HepG2 (cell line): Measurements from ENCODE around the gene ALPK3. TPM values are rescaled to one million over a fixed set of nuclear protein-coding genes. Genes with fewer than 3 reads are reported as not detected.

ENCODE experiments used
- ARID5B ChIP-seq: IDR thresholded peaks from 2 replicates; pipeline ENCODE4 v1.4.0; 2020; ENCODE audit warnings: mild to moderate bottlenecking, missing genetic modification reagents
- CCDC6 ChIP-seq: sonication (generic); formaldehyde crosslinking; IDR thresholded peaks from 2 replicates; pipeline ENCODE4 v1.8.1; 2022; ENCODE audit warnings: mild to moderate bottlenecking, missing genetic modification reagents, moderate library complexity
- FOXK1 ChIP-seq: sonication (generic); formaldehyde crosslinking; IDR thresholded peaks from 2 replicates; pipeline ENCODE4 v1.4.0; 2020; ENCODE audit warnings: low read depth, missing genetic modification reagents, borderline replicate concordance
- HOXA5 ChIP-seq: sonication (generic); formaldehyde crosslinking; IDR thresholded peaks from 2 replicates; pipeline ENCODE4 v1.4.0; 2020; ENCODE audit warnings: missing genetic modification reagents
- NFRKB ChIP-seq: fragments of 450-650 bp; IDR thresholded peaks from 2 replicates; pipeline ENCODE4 v1.6.1; 2017
- NFYB ChIP-seq: sonication (generic); formaldehyde crosslinking; IDR thresholded peaks from 2 replicates; pipeline ENCODE4 v1.4.0; 2020; ENCODE audit warnings: missing genetic modification reagents
- PHF21A ChIP-seq: sonication (generic); formaldehyde crosslinking; IDR thresholded peaks from 2 replicates; pipeline ENCODE4 v1.5.0; 2020; ENCODE audit warnings: mild to moderate bottlenecking, missing genetic modification reagents
- POLR2AphosphoS5 ChIP-seq: IDR thresholded peaks from 2 replicates; pipeline ENCODE4 v1.6.1; 2012; ENCODE audit warnings: low read depth, low read length
- SATB2 ChIP-seq: sonication (generic); formaldehyde crosslinking; IDR thresholded peaks from 2 replicates; pipeline ENCODE4 v1.5.0; 2020; ENCODE audit warnings: missing genetic modification reagents
- SIX4 ChIP-seq: sonication (generic); formaldehyde crosslinking; IDR thresholded peaks from 2 replicates; pipeline ENCODE4 v1.4.0; 2020; ENCODE audit warnings: missing genetic modification reagents
- SOX5 ChIP-seq: IDR thresholded peaks from 2 replicates; pipeline ENCODE4 v1.6.1; 2016; ENCODE audit warnings: borderline replicate concordance
- TCF7 ChIP-seq: sonication (generic); IDR thresholded peaks from 2 replicates; pipeline ENCODE4 v1.6.1; 2016; ENCODE audit warnings: antibody characterized with exemption, low read depth
- ZNF10 ChIP-seq: sonication (generic); formaldehyde crosslinking; IDR thresholded peaks from 2 replicates; pipeline ENCODE4 v1.4.0; 2020; ENCODE audit warnings: mild to moderate bottlenecking, low read depth, missing genetic modification reagents, borderline replicate concordance
- ZNF142 ChIP-seq: sonication (generic); formaldehyde crosslinking; IDR thresholded peaks from 2 replicates; pipeline ENCODE4 v1.4.0; 2020; ENCODE audit warnings: missing genetic modification reagents
- ZNF225 ChIP-seq: sonication (generic); formaldehyde crosslinking; IDR thresholded peaks from 2 replicates; pipeline ENCODE4 v1.4.0; 2020; ENCODE audit warnings: mild to moderate bottlenecking, missing genetic modification reagents
- ZNF263 ChIP-seq: sonication (generic); formaldehyde crosslinking; IDR thresholded peaks from 2 replicates; pipeline ENCODE4 v1.4.0; 2020; ENCODE audit warnings: missing genetic modification reagents
- ZNF780A ChIP-seq: sonication (generic); formaldehyde crosslinking; IDR thresholded peaks from 2 replicates; pipeline ENCODE4 v1.8.0; 2022; ENCODE audit warnings: mild to moderate bottlenecking, missing genetic modification reagents, moderate library complexity
- ZNF782 ChIP-seq: sonication (generic); formaldehyde crosslinking; IDR thresholded peaks from 2 replicates; pipeline ENCODE4 v1.4.0; 2020; ENCODE audit warnings: missing genetic modification reagents, mild to moderate bottlenecking, borderline replicate concordance
- polyA plus RNA-seq, 8 experiments: library from polyadenylated mRNA; depleted of rRNA in 3 of 8; stranded (reverse) in 7 of 8; unstranded in 1 of 8; fragments of >200 nt; fragmentation: Illumina TruSeq in 4 of 8; extraction: Trizol in 4 of 8; gene quantifications; 2 replicates each; pipeline versions ENCODE4 v1.2.1 to v1.2.3, GENCODE V29; 2011 to 2016; ENCODE audit warnings: low read depth in 4 of 8, missing spikeins in 1 of 8, mixed read lengths in 1 of 8; ENCODE audit not compliant: insufficient read depth in 1 of 8
- total RNA-seq, 5 experiments: library from RNA; depleted of rRNA; stranded (reverse); fragments of >200 nt; fragmentation: Illumina TruSeq; extraction: Trizol; gene quantifications; 2 replicates each; pipeline ENCODE4 v1.2.3, GENCODE V29; 2016; ENCODE audit warnings: low read depth in 1 of 5
- TF ChIP-seq, protein P1 (sequence below): sonication (generic); formaldehyde crosslinking; IDR thresholded peaks from 2 replicates; pipeline ENCODE4 v1.5.0; 2020; ENCODE audit warnings: missing genetic modification reagents

The ALPK3 gene
- total and polyA plus RNA-seq, 2 of the 13 experiments (the other 11 are each of a cell fraction or from before 2014, with no cell fraction given): 0.04 to 0.42 TPM

DNA sequence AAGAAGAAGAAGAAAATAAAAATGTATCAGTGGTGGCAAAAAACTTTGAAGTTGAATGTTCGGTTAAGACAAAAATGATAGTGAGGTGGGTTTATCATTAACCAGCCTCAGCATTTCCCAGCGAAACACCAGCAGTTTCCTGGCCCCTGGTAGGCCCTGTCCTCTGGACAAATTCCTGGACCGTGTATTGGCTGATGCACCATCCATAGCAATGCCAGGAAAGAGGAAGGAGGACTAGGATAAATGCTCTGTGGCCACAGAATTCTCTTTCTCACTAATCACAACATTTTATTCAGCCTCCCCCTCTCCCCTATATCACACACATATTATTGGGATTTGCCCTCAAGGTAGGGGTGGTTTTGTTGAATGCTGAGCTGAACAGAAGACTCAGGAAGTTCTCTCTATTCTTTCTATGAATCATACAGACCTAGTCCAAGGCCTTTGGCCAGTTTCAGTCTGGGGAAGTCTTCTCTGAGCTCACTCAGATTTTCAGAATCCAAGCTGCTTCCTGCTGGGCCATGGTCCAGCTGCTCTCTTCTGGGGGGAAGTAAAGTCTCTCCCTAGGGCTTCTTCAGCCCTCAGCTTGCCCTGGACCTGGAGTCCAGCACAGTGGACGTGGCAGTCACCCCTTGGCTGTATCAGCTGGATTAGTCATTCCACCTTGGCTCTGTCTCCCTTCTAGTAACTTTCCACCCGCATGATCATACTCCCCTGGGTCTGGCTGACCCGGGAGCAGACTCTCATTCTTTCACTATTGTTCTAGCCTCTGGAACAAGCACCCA, 94.9 kb downstream of the ALPK3 start (continued):
- TF ChIP-seq ZNF142 (no peak), SOX5 (CRISPR knock-in tag) (peak; percentile 88), ZNF225 (CRISPR knock-in tag) (no peak), CCDC6 (CRISPR knock-in tag) (peak; percentile 28; the same call in 1 of the 2 replicates), POLR2AphosphoS5 (peak; percentile 55), SATB2 (no peak), SIX4 (CRISPR knock-in tag) (no peak), FOXK1 (CRISPR knock-in tag) (no peak), ZNF782 (CRISPR knock-in tag) (no peak), ZNF10 (CRISPR knock-in tag) (no peak), NFRKB (no peak), PHF21A (CRISPR knock-in tag) (no peak), ARID5B (CRISPR knock-in tag) (peak; percentile 52), ZNF263 (peak; percentile 35; the same call in 1 of the 2 replicates), NFYB (CRISPR knock-in tag) (peak; percentile 52; the same call in 1 of the 2 replicates), ZNF780A (CRISPR knock-in tag) (no peak), TCF7 (no peak), HOXA5 (CRISPR knock-in tag) (peak; percentile 29; the same call in 1 of the 2 replicates)
- TF ChIP-seq, protein P1, sequence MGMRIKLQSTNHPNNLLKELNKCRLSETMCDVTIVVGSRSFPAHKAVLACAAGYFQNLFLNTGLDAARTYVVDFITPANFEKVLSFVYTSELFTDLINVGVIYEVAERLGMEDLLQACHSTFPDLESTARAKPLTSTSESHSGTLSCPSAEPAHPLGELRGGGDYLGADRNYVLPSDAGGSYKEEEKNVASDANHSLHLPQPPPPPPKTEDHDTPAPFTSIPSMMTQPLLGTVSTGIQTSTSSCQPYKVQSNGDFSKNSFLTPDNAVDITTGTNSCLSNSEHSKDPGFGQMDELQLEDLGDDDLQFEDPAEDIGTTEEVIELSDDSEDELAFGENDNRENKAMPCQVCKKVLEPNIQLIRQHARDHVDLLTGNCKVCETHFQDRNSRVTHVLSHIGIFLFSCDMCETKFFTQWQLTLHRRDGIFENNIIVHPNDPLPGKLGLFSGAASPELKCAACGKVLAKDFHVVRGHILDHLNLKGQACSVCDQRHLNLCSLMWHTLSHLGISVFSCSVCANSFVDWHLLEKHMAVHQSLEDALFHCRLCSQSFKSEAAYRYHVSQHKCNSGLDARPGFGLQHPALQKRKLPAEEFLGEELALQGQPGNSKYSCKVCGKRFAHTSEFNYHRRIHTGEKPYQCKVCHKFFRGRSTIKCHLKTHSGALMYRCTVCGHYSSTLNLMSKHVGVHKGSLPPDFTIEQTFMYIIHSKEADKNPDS: no peak
